HCT116 (cell line): ENCODE measurements around the gene ELOVL3. TPM values are rescaled to one million over a fixed set of nuclear protein-coding genes. Genes with fewer than 3 reads are reported as not detected.

Source experiments
- ATAC-seq: fragments of 200-7000 bp; cut with Tn5 transposase; 2 replicates; pipeline ENCODE4 v1.9.1; 2020; ENCODE audit warnings: mild to moderate bottlenecking, moderate library complexity
- BruUV-seq: library from RNA; stranded (reverse); fragments of 400-500 nt; replicated peaks from 2 replicates; lab custom pipeline; 2021; lab: Mats Ljungman, UMichigan
- CTCF ChIA-PET: fragments of 300-600 bp; sonication (Branson Sonifier 250); formaldehyde crosslinking; loops from one replicate; lab custom pipeline; 2021; ENCODE audit warnings: antibody characterized with exemption; lab: Charles Lee
- POLR2A ChIA-PET: fragments of 300-600, 350-600 bp; sonication (Branson Sonifier 250); formaldehyde crosslinking; loops from one replicate; lab custom pipeline; 2021; ENCODE audit warnings: antibody characterized with exemption; lab: Charles Lee
- RAD21 ChIA-PET, 2 experiments: fragments of 300-600 bp; sonication (Branson Sonifier 250); formaldehyde crosslinking; loops; one replicate each; lab custom pipeline; 2023; ENCODE audit warnings: low total read pairs in 2 of 2; ENCODE audit not compliant: uncharacterized antibody in 2 of 2, unreplicated experiment in 2 of 2, low non-redundant PET in 1 of 2; lab: Charles Lee
- DNase-seq: peaks from one replicate; pipeline ENCODE4 v3.0.0-alpha.2; 2010; ENCODE audit warnings: low read depth, low spot score
- H2AFZ ChIP-seq: fragments of 200-600 bp; shearing (Covaris generic), sonication (generic); 2 replicates; pipeline ENCODE4 v1.6.1; 2017; ENCODE audit warnings: low read depth, mixed run types, mixed read lengths, antibody characterized with exemption, low read length; ENCODE audit not compliant: poor library complexity, severe bottlenecking
- H3K27ac ChIP-seq: 2 replicates; pipeline ENCODE4 v1.5.1; 2012; ENCODE audit warnings: low read depth, low read length
- H3K27me3 ChIP-seq: fragments of 200-600 bp; sonication (generic); 2 replicates; pipeline ENCODE4 v1.6.1; 2016; ENCODE audit warnings: mixed run types, low read length, mixed read lengths; ENCODE audit not compliant: insufficient read depth
- H3K36me3 ChIP-seq, 2 experiments: fragments of 200-500 bp in 1 of 2; fragments of 200-600 bp in 1 of 2; sonication (Bioruptor generic) in 1 of 2; sonication (generic) in 1 of 2; 2 replicates each; pipeline versions ENCODE4 v1.5.1 to v1.6.1; 2014 to 2016; ENCODE audit warnings: low read length in 2 of 2, inconsistent platforms in 1 of 2, mixed read lengths in 1 of 2, mixed run types in 1 of 2; ENCODE audit not compliant: insufficient read depth in 2 of 2, control insufficient read depth in 1 of 2
- H3K4me1 ChIP-seq, 2 experiments: fragments of 200-600 bp in 1 of 2; sonication (generic) in 1 of 2; 2 replicates each; pipeline versions ENCODE4 v1.5.1 to v1.6.1; 2012 to 2017; ENCODE audit warnings: low read length in 2 of 2, inconsistent platforms in 1 of 2, mild to moderate bottlenecking in 1 of 2, mixed read lengths in 1 of 2, mixed run types in 1 of 2, moderate library complexity in 1 of 2; ENCODE audit not compliant: insufficient read depth in 2 of 2, control insufficient read depth in 1 of 2
- H3K4me2 ChIP-seq: fragments of 200-600 bp; sonication (generic); 2 replicates; pipeline ENCODE4 v1.6.1; 2017; ENCODE audit warnings: mixed run types, low read length, mixed read lengths
- H3K4me3 ChIP-seq, 2 experiments: fragments of 200-600 bp in 1 of 2; sonication (generic) in 1 of 2; replicated peaks in 1 of 2; 2 replicates each; pipeline ENCODE4 v1.5.1; 2011 to 2016; ENCODE audit warnings: low read length in 2 of 2, control low read depth in 1 of 2, low read depth in 1 of 2, mild to moderate bottlenecking in 1 of 2, mixed read lengths in 1 of 2, mixed run types in 1 of 2
- H3K79me2 ChIP-seq: fragments of 200-600 bp; sonication (generic); 2 replicates; pipeline ENCODE4 v1.6.1; 2017; ENCODE audit warnings: mild to moderate bottlenecking, mixed run types, low read length, moderate library complexity, mixed read lengths; ENCODE audit not compliant: insufficient read depth
- H3K9ac ChIP-seq: fragments of 200-600 bp; sonication (generic); 2 replicates; pipeline ENCODE4 v1.6.1; 2016; ENCODE audit warnings: low read length, mixed read lengths
- H3K9me2 ChIP-seq: fragments of 200-600 bp; sonication (generic), shearing (Covaris generic); 2 replicates; pipeline ENCODE4 v1.6.1; 2017; ENCODE audit warnings: mixed run types, mild to moderate bottlenecking, moderate library complexity; ENCODE audit not compliant: insufficient read depth
- H3K9me3 ChIP-seq, 2 experiments: fragments of 200-500 bp in 1 of 2; fragments of 200-600 bp in 1 of 2; sonication (Bioruptor generic) in 1 of 2; sonication (generic) in 1 of 2; 2 replicates each; pipeline ENCODE4 v1.6.1; 2014 to 2017; ENCODE audit warnings: low read length in 2 of 2, mixed read lengths in 2 of 2, inconsistent platforms in 1 of 2, low read depth in 1 of 2, mild to moderate bottlenecking in 1 of 2, mixed run types in 1 of 2, moderate library complexity in 1 of 2; ENCODE audit not compliant: control insufficient read depth in 1 of 2, insufficient read depth in 1 of 2
- H4K20me1 ChIP-seq: fragments of 200-600 bp; sonication (generic), shearing (Covaris generic); 2 replicates; pipeline ENCODE4 v1.6.1; 2017; ENCODE audit warnings: mixed run types, mild to moderate bottlenecking, moderate library complexity; ENCODE audit not compliant: insufficient read depth
- CBX3 ChIP-seq: IDR thresholded peaks from 2 replicates; pipeline ENCODE4 v1.6.1; 2012; ENCODE audit warnings: low read depth
- CTCF ChIP-seq, 3 experiments: fragments of 200-600 bp in 1 of 3; sonication (generic) in 1 of 3; IDR thresholded peaks in 2 of 3; conservative IDR thresholded peaks in 1 of 3; 2 replicates each; pipeline ENCODE4 v1.5.1; 2012 to 2017; ENCODE audit warnings: low read depth in 2 of 3, low read length in 2 of 3, antibody characterized with exemption in 1 of 3, borderline replicate concordance in 1 of 3, control low read depth in 1 of 3, mild to moderate bottlenecking in 1 of 3, mixed read lengths in 1 of 3, mixed run types in 1 of 3, moderate library complexity in 1 of 3; ENCODE audit not compliant: insufficient read depth in 1 of 3
- ELF1 ChIP-seq: IDR thresholded peaks from 2 replicates; pipeline ENCODE4 v1.6.1; 2012; ENCODE audit warnings: low read depth, borderline replicate concordance
- POLR2A ChIP-seq: IDR thresholded peaks from 2 replicates; pipeline ENCODE4 v1.7.0; 2011; ENCODE audit warnings: borderline replicate concordance; ENCODE audit not compliant: insufficient read depth, insufficient read length; ENCODE audit errors: extremely low read depth
- POLR2AphosphoS5 ChIP-seq: IDR thresholded peaks from 2 replicates; pipeline ENCODE4 v1.6.1; 2011; ENCODE audit warnings: mild to moderate bottlenecking, low read depth, low read length, moderate library complexity
- SIN3A ChIP-seq: IDR thresholded peaks from 2 replicates; pipeline ENCODE4 v1.6.1; 2012; ENCODE audit warnings: low read depth
- TCF7L2 ChIP-seq: IDR thresholded peaks from 2 replicates; pipeline ENCODE4 v1.7.0; 2011; ENCODE audit warnings: borderline replicate concordance, inconsistent platforms; ENCODE audit not compliant: insufficient read depth, insufficient read length; ENCODE audit errors: extremely low read depth
- YY1 ChIP-seq: IDR thresholded peaks from 2 replicates; pipeline ENCODE4 v1.6.1; 2011; ENCODE audit warnings: low read length, low read depth, moderate library complexity, mild to moderate bottlenecking; ENCODE audit not compliant: insufficient replicate concordance; ENCODE audit errors: extremely low read depth
- ZBTB33 ChIP-seq: IDR thresholded peaks from 2 replicates; pipeline ENCODE4 v1.6.1; 2011; ENCODE audit warnings: mild to moderate bottlenecking, low read length, moderate library complexity; ENCODE audit not compliant: insufficient replicate concordance; ENCODE audit errors: extremely low read depth
- intact Hi-C: fragments of 100-400 bp; cut with micrococcal nuclease; formaldehyde crosslinking; loops from 2 replicates; pipeline ENCODE4 v1.10.0; 2022
- total RNA-seq: library from RNA; stranded (reverse); gene quantifications from one replicate; pipeline ENCODE4 v1.2.1, GENCODE V29; 2021; ENCODE audit not compliant: unreplicated experiment

The ELOVL3 gene
- total RNA-seq, 1 experiment from 2014 or later, result 5.5 TPM

- RAD21 ChIA-PET, result interaction anchor here (0.6 to 3.5 kb wide), 28 partner anchors 10 to 371 kb away, joined by 3 to 57 read pairs (median 4); partner anchors contain the start of genes GBF1 (in 2 of the 2), FBXL15 (in 1 of the 2), NFKB2 (in 1 of the 2) and PITX3 (in 1 of the 2)
- H2AFZ ChIP-seq, result peak overlapping the region; percentile 63
- no peaks in the 10 kb centered on the region for H3K9me3 ChIP-seq
- H4K20me1 ChIP-seq, result no peaks in the 10 kb centered on the region
- H3K79me2 ChIP-seq, result no peaks in the 10 kb centered on the region; the same call in 1 of the 2 replicates
- H3K27me3 ChIP-seq, result no peaks in the 10 kb centered on the region
- peak overlapping the region; percentile 71 for H3K9ac ChIP-seq
- DNase-seq, result peak; percentile 91
- intact Hi-C loops, result loop anchor here (1.0 to 5.0 kb wide), 8 partner anchors 117 to 353 kb away; partner anchors contain the start of gene NFKB2
- H3K9me2 ChIP-seq, result no peaks in the 10 kb centered on the region
- peaks cover 19 to 45% of the 10 kb centered on the region in 2 experiments for H3K4me1 ChIP-seq
- ATAC-seq, result peak; percentile 64
- no TSS peak for BruUV-seq
- TF ChIP-seq POLR2A (peak; percentile 31), ZBTB33 (peak; percentile 20), CTCF (IDR thresholded peaks at IDR 0.05 in 2 of 3, conservative IDR thresholded peaks at IDR 0.05 in 1 of 3; ENCODE audit: borderline replicate concordance in 1 of 3, insufficient read depth in 1 of 3, low read depth in 2 of 3, low read length in 2 of 3) (no peak), CBX3 (no peak), ELF1 (no peak), SIN3A (no peak), YY1 (peak; percentile 38), TCF7L2 (peak; percentile 72), POLR2AphosphoS5 (peak; percentile 74)
- CTCF ChIA-PET, result interaction anchor here (0.8 to 12.6 kb wide), 52 partner anchors 10 to 628 kb away, joined by 3 to 625 read pairs (median 8); partner anchors contain the start of genes ACTR1A, C10orf95, FBXL15 and GBF1
- peak overlapping the region; percentile 75 for H3K27ac ChIP-seq
- peak overlapping the region; percentile 63 to 82 for H3K4me3 ChIP-seq
- no peaks in the 10 kb centered on the region for H3K36me3 ChIP-seq
- H3K4me2 ChIP-seq, result peak overlapping the region; percentile 97
- POLR2A ChIA-PET, result interaction anchor here (0.6 to 3.5 kb wide), 15 partner anchors 11 to 273 kb away, joined by 3 to 28 read pairs (median 8); partner anchors contain the start of genes ACTR1A, FBXL15, GBF1 and NFKB2
Measured at GRCh38 chr10:102230264-102230860, 4.3 kb downstream of the ELOVL3 start.
